ENCODE results near the gene TPPP2. TPM values are rescaled to one million over a fixed set of nuclear protein-coding genes. Genes with fewer than 3 reads are reported as not detected.

Gene TPPP2
- total and polyA plus RNA-seq, 10 of the 15 experiments (the other 5 are each of a cell fraction or from before 2014, with no cell fraction given): not detected

DNA sequence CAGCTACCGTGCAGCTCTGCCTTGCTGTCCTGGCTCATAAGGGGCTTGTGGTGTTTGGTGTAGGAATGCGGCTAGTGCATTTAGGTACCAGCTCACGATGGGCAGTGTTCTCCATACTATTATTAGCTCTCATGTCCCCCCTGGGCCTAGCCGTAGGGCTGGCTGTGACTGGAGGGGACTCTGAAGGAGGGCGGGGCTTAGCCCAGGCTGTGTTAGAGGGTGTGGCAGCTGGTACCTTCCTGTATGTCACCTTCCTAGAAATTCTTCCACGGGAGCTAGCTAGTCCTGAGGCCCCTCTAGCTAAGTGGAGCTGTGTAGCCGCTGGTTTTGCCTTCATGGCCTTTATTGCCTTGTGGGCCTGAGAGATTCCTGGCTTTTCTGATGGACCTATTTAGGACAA is 28.8 kb upstream of the TPPP2 start:
- FAIRE-seq (no peak), DNase-seq (ENCODE audit: low read depth, low spot score) (no peak), ATAC-seq (no peak)
- no peaks in the 10 kb centered on the region for H3K4me1 ChIP-seq (ENCODE audit: control insufficient read depth, insufficient read depth, low read length)
- peaks cover 0 to 5% of the 10 kb centered on the region in 2 experiments; a peak in 3 of 4 replicates for H3K36me3 ChIP-seq (ENCODE audit: control insufficient read depth in 2 of 2, insufficient read depth in 2 of 2, low read length in 1 of 2)
- no peak overlapping the region for H2AFZ ChIP-seq (ENCODE audit: control insufficient read depth, low read depth, low read length)
- ChIA-PET SMC1A (ENCODE audit: uncharacterized antibody, unreplicated experiment) (no interaction called here), POLR2A (no interaction called here), CTCF (interaction anchor here (0.9 to 1.1 kb wide), 2 partner anchors 14 to 70 kb away, joined by 3 to 5 read pairs; no protein-coding TSS in a partner anchor), RAD21 (ENCODE audit: unreplicated experiment) (interaction anchor here (1.1 to 2.2 kb wide), 2 partner anchors 14 to 104 kb away, joined by 3 to 6 read pairs; no protein-coding TSS in a partner anchor)
- WGBS (ENCODE audit: insufficient coverage, insufficient replicate concordance, low lambda C conversion rate, missing lambda C conversion rate): 45% methylated on average over 7 of the region's 7 CpGs
- H3K4me2 ChIP-seq (ENCODE audit: control insufficient read depth, insufficient read depth): no peak overlapping the region
- H3K27ac ChIP-seq (ENCODE audit: control insufficient read depth, insufficient read depth): no peak overlapping the region
- no peaks in the 10 kb centered on the region for H3K27me3 ChIP-seq (replicated peaks in 1 of 2; ENCODE audit: control insufficient read depth in 2 of 2, insufficient read depth in 2 of 2, low read length in 1 of 2)
- no peak overlapping the region for H3K9ac ChIP-seq (ENCODE audit: control insufficient read depth, insufficient read depth, low read length)
- H4K20me1 ChIP-seq (ENCODE audit: control insufficient read depth, insufficient read depth): no peaks in the 10 kb centered on the region
- intact Hi-C loops (cut with micrococcal nuclease; ENCODE audit: unreplicated experiment) (no loop called here), in situ Hi-C loops (cut with MboI) (no loop called here)
- no peaks in the 10 kb centered on the region for H3K79me2 ChIP-seq (ENCODE audit: control insufficient read depth, insufficient read depth, low read length)
- BruUV-seq (replicated peaks): no TSS peak
- TF ChIP-seq SP1 (IDR thresholded peaks at IDR 0.05; ENCODE audit: low read depth, low read length) (no peak), POLR2A (IDR thresholded peaks at IDR 0.05; ENCODE audit: low read depth, low read length) (no peak), IRF4 (IDR thresholded peaks at IDR 0.05; ENCODE audit: low read depth, low read length) (no peak), EED (IDR thresholded peaks at IDR 0.05; ENCODE audit: low read depth) (no peak), NFYB (IDR thresholded peaks at IDR 0.05; ENCODE audit: insufficient read depth, low read depth, low read length) (no peak), SIX5 (IDR thresholded peaks at IDR 0.05; ENCODE audit: low read depth, low read length, severe bottlenecking) (no peak)
- TF ChIP-seq, protein P1, sequence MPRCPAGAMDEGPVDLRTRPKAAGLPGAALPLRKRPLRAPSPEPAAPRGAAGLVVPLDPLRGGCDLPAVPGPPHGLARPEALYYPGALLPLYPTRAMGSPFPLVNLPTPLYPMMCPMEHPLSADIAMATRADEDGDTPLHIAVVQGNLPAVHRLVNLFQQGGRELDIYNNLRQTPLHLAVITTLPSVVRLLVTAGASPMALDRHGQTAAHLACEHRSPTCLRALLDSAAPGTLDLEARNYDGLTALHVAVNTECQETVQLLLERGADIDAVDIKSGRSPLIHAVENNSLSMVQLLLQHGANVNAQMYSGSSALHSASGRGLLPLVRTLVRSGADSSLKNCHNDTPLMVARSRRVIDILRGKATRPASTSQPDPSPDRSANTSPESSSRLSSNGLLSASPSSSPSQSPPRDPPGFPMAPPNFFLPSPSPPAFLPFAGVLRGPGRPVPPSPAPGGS (IDR thresholded peaks at IDR 0.05; ENCODE audit: borderline replicate concordance, insufficient read depth, low read depth, low read length, poor library complexity, severe bottlenecking): no peak
- TF ChIP-seq, protein P2, sequence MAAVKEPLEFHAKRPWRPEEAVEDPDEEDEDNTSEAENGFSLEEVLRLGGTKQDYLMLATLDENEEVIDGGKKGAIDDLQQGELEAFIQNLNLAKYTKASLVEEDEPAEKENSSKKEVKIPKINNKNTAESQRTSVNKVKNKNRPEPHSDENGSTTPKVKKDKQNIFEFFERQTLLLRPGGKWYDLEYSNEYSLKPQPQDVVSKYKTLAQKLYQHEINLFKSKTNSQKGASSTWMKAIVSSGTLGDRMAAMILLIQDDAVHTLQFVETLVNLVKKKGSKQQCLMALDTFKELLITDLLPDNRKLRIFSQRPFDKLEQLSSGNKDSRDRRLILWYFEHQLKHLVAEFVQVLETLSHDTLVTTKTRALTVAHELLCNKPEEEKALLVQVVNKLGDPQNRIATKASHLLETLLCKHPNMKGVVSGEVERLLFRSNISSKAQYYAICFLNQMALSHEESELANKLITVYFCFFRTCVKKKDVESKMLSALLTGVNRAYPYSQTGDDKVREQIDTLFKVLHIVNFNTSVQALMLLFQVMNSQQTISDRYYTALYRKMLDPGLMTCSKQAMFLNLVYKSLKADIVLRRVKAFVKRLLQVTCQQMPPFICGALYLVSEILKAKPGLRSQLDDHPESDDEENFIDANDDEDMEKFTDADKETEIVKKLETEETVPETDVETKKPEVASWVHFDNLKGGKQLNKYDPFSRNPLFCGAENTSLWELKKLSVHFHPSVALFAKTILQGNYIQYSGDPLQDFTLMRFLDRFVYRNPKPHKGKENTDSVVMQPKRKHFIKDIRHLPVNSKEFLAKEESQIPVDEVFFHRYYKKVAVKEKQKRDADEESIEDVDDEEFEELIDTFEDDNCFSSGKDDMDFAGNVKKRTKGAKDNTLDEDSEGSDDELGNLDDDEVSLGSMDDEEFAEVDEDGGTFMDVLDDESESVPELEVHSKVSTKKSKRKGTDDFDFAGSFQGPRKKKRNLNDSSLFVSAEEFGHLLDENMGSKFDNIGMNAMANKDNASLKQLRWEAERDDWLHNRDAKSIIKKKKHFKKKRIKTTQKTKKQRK (IDR thresholded peaks at IDR 0.05; ENCODE audit: low read depth, low read length): no peak
- TF ChIP-seq, protein P3, sequence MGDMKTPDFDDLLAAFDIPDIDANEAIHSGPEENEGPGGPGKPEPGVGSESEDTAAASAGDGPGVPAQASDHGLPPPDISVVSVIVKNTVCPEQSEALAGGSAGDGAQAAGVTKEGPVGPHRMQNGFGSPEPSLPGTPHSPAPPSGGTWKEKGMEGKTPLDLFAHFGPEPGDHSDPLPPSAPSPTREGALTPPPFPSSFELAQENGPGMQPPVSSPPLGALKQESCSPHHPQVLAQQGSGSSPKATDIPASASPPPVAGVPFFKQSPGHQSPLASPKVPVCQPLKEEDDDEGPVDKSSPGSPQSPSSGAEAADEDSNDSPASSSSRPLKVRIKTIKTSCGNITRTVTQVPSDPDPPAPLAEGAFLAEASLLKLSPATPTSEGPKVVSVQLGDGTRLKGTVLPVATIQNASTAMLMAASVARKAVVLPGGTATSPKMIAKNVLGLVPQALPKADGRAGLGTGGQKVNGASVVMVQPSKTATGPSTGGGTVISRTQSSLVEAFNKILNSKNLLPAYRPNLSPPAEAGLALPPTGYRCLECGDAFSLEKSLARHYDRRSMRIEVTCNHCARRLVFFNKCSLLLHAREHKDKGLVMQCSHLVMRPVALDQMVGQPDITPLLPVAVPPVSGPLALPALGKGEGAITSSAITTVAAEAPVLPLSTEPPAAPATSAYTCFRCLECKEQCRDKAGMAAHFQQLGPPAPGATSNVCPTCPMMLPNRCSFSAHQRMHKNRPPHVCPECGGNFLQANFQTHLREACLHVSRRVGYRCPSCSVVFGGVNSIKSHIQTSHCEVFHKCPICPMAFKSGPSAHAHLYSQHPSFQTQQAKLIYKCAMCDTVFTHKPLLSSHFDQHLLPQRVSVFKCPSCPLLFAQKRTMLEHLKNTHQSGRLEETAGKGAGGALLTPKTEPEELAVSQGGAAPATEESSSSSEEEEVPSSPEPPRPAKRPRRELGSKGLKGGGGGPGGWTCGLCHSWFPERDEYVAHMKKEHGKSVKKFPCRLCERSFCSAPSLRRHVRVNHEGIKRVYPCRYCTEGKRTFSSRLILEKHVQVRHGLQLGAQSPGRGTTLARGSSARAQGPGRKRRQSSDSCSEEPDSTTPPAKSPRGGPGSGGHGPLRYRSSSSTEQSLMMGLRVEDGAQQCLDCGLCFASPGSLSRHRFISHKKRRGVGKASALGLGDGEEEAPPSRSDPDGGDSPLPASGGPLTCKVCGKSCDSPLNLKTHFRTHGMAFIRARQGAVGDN (IDR thresholded peaks at IDR 0.05): no peak
- TF ChIP-seq, protein P4, sequence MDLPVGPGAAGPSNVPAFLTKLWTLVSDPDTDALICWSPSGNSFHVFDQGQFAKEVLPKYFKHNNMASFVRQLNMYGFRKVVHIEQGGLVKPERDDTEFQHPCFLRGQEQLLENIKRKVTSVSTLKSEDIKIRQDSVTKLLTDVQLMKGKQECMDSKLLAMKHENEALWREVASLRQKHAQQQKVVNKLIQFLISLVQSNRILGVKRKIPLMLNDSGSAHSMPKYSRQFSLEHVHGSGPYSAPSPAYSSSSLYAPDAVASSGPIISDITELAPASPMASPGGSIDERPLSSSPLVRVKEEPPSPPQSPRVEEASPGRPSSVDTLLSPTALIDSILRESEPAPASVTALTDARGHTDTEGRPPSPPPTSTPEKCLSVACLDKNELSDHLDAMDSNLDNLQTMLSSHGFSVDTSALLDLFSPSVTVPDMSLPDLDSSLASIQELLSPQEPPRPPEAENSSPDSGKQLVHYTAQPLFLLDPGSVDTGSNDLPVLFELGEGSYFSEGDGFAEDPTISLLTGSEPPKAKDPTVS (IDR thresholded peaks at IDR 0.05; ENCODE audit: low read depth, low read length): no peak
- H3K9me3 ChIP-seq (replicated peaks; ENCODE audit: control insufficient read depth, insufficient read depth, low read length): no peaks in the 10 kb centered on the region
- H3K4me3 ChIP-seq: no peak overlapping the region

Measured in GM12878 (cell line).